HEK293T (cell line): ENCODE results near the gene SARS1.

Source experiments
- ARNT ChIP-seq: fragments of 450-650 bp; IDR thresholded peaks from 2 replicates; pipeline ENCODE4 v1.6.1; 2017; ENCODE audit warnings: mild to moderate bottlenecking
- BHLHE40 ChIP-seq: fragments of 450-650 bp; IDR thresholded peaks from 2 replicates; pipeline ENCODE4 v1.6.1; 2016; ENCODE audit warnings: mild to moderate bottlenecking, moderate library complexity, borderline replicate concordance
- FOXA1 ChIP-seq: fragments of 450-650 bp; IDR thresholded peaks from 2 replicates; pipeline ENCODE4 v1.6.1; 2016; ENCODE audit warnings: mild to moderate bottlenecking
- FOXK2 ChIP-seq: fragments of 450-650 bp; IDR thresholded peaks from 2 replicates; pipeline ENCODE4 v1.6.1; 2016; ENCODE audit warnings: mild to moderate bottlenecking
- FOXM1 ChIP-seq: fragments of 450-650 bp; IDR thresholded peaks from 2 replicates; pipeline ENCODE4 v1.6.1; 2017; ENCODE audit warnings: mild to moderate bottlenecking, borderline replicate concordance
- HDGF ChIP-seq: fragments of 450-650 bp; IDR thresholded peaks from 2 replicates; pipeline ENCODE4 v1.6.1; 2017; ENCODE audit warnings: antibody characterized with exemption, borderline replicate concordance
- L3MBTL2 ChIP-seq: fragments of 450-650 bp; conservative IDR thresholded peaks from 2 replicates; pipeline ENCODE4 v1.6.1; 2016; ENCODE audit warnings: mild to moderate bottlenecking
- NFRKB ChIP-seq: fragments of 450-650 bp; IDR thresholded peaks from 2 replicates; pipeline ENCODE4 v1.6.1; 2016; ENCODE audit warnings: mild to moderate bottlenecking, moderate library complexity
- PKNOX1 ChIP-seq: fragments of 450-650 bp; IDR thresholded peaks from 2 replicates; pipeline ENCODE4 v1.6.1; 2016
- SP1 ChIP-seq: fragments of 450-650 bp; IDR thresholded peaks from 2 replicates; pipeline ENCODE4 v1.6.1; 2017
- SUZ12 ChIP-seq: fragments of 450-650 bp; IDR thresholded peaks from 2 replicates; pipeline ENCODE4 v1.6.1; 2016; ENCODE audit warnings: mild to moderate bottlenecking
- TARDBP ChIP-seq: fragments of 450-650 bp; IDR thresholded peaks from 2 replicates; pipeline ENCODE4 v1.6.1; 2016
- ZNF384 ChIP-seq: fragments of 450-650 bp; IDR thresholded peaks from 2 replicates; pipeline ENCODE4 v1.6.1; 2016

- TF ChIP-seq SP1 (no peak), L3MBTL2 (peak; percentile 36; the same call in 1 of the 2 replicates), FOXK2 (no peak), PKNOX1 (no peak), FOXM1 (no peak), ARNT (no peak), HDGF (no peak), BHLHE40 (no peak), SUZ12 (no peak), ZNF384 (no peak), TARDBP (no peak), NFRKB (no peak), FOXA1 (no peak)
Measured at GRCh38 chr1:109240158-109241152, 26.7 kb downstream of the SARS1 start.
